ENCODE measurements around the gene PGAP2.

- TF ChIP-seq CTCF (conservative IDR thresholded peaks at IDR 0.05) (no peak), EZH2 (IDR thresholded peaks at IDR 0.05; ENCODE audit: low read depth) (no peak)
These were observed 40.8 kb upstream of the PGAP2 start for GRCh38 chr11:3767536-3767935.

Data from PC-9 (cell line).